Measurements from ENCODE around the gene OTOGL. TPM values are rescaled to one million over a fixed set of nuclear protein-coding genes. Genes with fewer than 3 reads are reported as not detected.

Gene OTOGL
- total RNA-seq, 4 donors from 2014 or later, result 0.13 to 1.7 (median 0.23) TPM

DNA sequence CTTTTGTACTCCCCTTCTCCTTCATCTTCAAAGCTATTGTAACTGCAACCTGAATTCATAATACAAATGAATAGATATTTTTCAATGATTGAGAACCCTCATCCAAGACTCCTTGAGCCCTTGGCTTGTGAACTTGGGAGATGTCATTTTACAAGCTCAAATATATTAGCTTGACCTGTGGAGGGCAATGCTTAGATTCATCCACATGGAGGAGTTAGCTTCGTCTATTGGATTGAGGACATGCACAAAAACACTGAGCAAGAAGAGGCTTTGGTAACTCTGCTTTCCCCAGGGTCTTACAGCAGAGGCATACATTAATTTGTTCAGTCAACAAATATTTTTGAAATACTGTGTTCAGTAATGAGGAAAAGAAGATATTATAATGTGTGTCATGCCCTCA is 101.1 kb downstream of the OTOGL start:
- TF ChIP-seq POLR2A (IDR thresholded peaks at IDR 0.05), result no peak
- TF ChIP-seq, protein P1, sequence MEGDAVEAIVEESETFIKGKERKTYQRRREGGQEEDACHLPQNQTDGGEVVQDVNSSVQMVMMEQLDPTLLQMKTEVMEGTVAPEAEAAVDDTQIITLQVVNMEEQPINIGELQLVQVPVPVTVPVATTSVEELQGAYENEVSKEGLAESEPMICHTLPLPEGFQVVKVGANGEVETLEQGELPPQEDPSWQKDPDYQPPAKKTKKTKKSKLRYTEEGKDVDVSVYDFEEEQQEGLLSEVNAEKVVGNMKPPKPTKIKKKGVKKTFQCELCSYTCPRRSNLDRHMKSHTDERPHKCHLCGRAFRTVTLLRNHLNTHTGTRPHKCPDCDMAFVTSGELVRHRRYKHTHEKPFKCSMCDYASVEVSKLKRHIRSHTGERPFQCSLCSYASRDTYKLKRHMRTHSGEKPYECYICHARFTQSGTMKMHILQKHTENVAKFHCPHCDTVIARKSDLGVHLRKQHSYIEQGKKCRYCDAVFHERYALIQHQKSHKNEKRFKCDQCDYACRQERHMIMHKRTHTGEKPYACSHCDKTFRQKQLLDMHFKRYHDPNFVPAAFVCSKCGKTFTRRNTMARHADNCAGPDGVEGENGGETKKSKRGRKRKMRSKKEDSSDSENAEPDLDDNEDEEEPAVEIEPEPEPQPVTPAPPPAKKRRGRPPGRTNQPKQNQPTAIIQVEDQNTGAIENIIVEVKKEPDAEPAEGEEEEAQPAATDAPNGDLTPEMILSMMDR (IDR thresholded peaks at IDR 0.05), result no peak
- Histone ChIP-seq H3K4me1 (no peaks in the 10 kb centered on the region), H3K36me3 (no peaks in the 10 kb centered on the region), H3K27ac (no peak overlapping the region), H3K9me3 (no peaks in the 10 kb centered on the region), H3K27me3 (no peaks in the 10 kb centered on the region), H3K4me3 (no peak overlapping the region)
- no peak for DNase-seq

DNA sequence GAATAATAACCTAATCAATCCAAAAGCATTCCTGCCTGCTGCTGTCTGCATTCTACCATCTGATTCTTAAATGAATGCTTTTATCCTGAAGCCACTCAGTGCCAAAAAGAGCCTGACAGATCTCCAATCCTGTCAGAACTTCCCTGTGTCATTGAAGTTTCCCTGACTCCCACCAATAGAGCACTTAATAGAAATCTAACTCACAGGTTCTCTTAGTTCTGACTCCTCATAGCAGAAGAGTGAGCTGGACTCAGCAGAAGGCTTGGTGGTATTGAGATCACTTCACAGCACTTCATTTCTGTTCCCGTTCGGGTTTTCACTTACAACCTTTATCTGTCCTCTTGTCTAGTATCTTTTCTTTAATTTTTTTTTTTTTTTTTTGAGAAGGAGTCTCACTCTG is 102.6 kb downstream of the OTOGL start:
- Histone ChIP-seq H3K4me3 (no peak overlapping the region), H3K36me3 (no peaks in the 10 kb centered on the region), H3K27ac (no peak overlapping the region), H3K4me1 (no peaks in the 10 kb centered on the region), H3K27me3 (no peaks in the 10 kb centered on the region), H3K9me3 (no peaks in the 10 kb centered on the region)
- DNase-seq, result no peak
- TF ChIP-seq, protein P1 (IDR thresholded peaks at IDR 0.05), result no peak
- TF ChIP-seq POLR2A (IDR thresholded peaks at IDR 0.05), result no peak

DNA sequence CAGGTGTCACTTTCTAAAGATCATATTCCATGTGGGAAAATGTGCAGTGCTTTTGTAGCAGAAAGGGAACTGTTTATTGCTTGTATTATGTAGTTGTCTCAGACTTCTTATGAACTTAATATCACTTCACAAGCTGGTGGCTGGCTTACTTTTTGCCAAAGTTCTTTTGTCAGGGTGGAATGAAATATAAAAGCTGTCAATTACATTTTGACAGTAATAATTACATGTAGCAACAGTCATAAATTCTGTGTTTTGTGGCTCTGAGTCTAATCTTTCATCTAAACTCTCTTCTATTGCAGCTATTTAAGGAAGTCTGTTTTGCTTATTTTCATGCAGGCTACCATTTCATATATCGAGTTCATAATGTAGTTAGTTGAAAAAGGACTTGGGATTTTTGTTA is 106.6 kb downstream of the OTOGL start:
- no peak for DNase-seq
- H3K9me3 ChIP-seq, result no peaks in the 10 kb centered on the region
- no peak overlapping the region for H3K27ac ChIP-seq
- TF ChIP-seq, protein P1 (IDR thresholded peaks at IDR 0.05), result no peak
- TF ChIP-seq POLR2A (IDR thresholded peaks at IDR 0.05), result no peak
- no peaks in the 10 kb centered on the region for H3K4me1 ChIP-seq
- no peaks in the 10 kb centered on the region for H3K36me3 ChIP-seq
- no peak overlapping the region for H3K4me3 ChIP-seq
- H3K27me3 ChIP-seq, result no peaks in the 10 kb centered on the region

DNA sequence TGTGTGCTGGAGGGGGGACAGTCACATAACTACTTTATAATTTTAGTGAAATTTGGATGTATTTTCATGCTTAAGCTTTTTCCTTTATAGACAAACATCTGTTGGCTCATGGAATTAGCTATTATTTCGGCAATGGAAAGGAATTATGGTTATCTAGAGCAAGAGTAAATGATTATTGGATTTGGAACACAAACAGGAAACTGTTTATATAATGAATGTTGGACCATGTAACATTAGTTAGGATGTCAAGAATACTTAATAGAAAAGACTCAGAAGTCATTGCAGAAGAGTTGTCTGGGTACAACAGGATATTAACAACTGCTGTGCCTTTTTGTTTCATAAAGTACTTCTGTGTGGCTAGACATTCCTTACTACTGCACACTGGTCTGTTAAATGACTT is 108.7 kb downstream of the OTOGL start:
- H3K4me1 ChIP-seq, result no peaks in the 10 kb centered on the region
- DNase-seq, result no peak
- TF ChIP-seq, protein P1 (IDR thresholded peaks at IDR 0.05), result no peak
- no peak for TF ChIP-seq POLR2A (IDR thresholded peaks at IDR 0.05)
- no peak overlapping the region for H3K4me3 ChIP-seq
- no peaks in the 10 kb centered on the region for H3K27me3 ChIP-seq
- no peaks in the 10 kb centered on the region for H3K9me3 ChIP-seq
- no peak overlapping the region for H3K27ac ChIP-seq
- H3K36me3 ChIP-seq, result no peaks in the 10 kb centered on the region

DNA sequence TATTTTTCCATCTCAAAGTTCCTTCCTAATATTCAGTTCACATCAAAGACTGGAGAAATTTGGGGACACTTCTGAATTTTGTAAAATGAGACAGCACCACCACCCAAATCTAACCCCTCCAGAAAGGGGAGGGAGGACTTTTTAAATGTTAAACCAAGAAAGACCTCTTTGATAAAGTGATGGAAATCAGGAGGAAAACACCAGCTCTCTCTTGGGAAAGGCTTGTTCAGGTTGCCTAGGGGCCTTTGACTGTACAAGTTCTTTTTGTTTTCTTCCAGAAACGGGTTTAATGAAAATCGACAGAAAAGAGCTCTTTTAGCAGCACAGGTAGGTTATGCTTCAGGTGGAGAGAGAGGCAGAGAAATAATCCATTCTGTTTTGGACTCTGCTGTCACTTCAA is 112.3 kb downstream of the OTOGL start:
- Histone ChIP-seq H3K9me3 (no peaks in the 10 kb centered on the region), H3K4me3 (no peak overlapping the region), H3K27me3 (no peaks in the 10 kb centered on the region), H3K27ac (no peak overlapping the region), H3K36me3 (no peaks in the 10 kb centered on the region), H3K4me1 (no peaks in the 10 kb centered on the region)
- no peak for TF ChIP-seq POLR2A (IDR thresholded peaks at IDR 0.05)
- TF ChIP-seq, protein P1 (IDR thresholded peaks at IDR 0.05), result no peak
- no peak for DNase-seq
